ENCODE data around the gene CRELD1. TPM values are rescaled to one million over a fixed set of nuclear protein-coding genes. Genes with fewer than 3 reads are reported as not detected.

CRELD1 gene
- total RNA-seq, 1 donor from 2014 or later, result 62.7 TPM

Other genes starting within 250 kb of the CRELD1 start
- gene CPNE9, start 230.0 kb upstream of the CRELD1 start, total RNA-seq, result not detected
- 9.9 TPM for gene BRPF1, start 202.1 kb upstream of the CRELD1 start, total RNA-seq
- gene OGG1, start 183.9 kb upstream of the CRELD1 start, total RNA-seq, result 8.8 TPM
- gene CAMK1, start 163.9 kb upstream of the CRELD1 start, total RNA-seq, result 11.7 TPM
- gene TADA3, start 141.4 kb upstream of the CRELD1 start, total RNA-seq, result 45.9 TPM
- 55.3 TPM for gene ARPC4, start 140.8 kb upstream of the CRELD1 start, total RNA-seq
- 11.0 TPM for gene TTLL3, start 123.6 kb upstream of the CRELD1 start, total RNA-seq
- gene RPUSD3, start 89.8 kb upstream of the CRELD1 start, total RNA-seq, result 37.9 TPM
- gene CIDEC, start 53.6 kb upstream of the CRELD1 start, total RNA-seq, result 2.5 TPM
- 18.4 TPM for gene JAGN1, start 43.2 kb upstream of the CRELD1 start, total RNA-seq
- gene IL17RE, start 31.0 kb upstream of the CRELD1 start, total RNA-seq, result 0.45 TPM
- gene IL17RC, start 16.7 kb upstream of the CRELD1 start, total RNA-seq, result 36.0 TPM
- 0.35 TPM for gene PRRT3, start 18.6 kb downstream of the CRELD1 start, total RNA-seq
- 78.1 TPM for gene EMC3, start 53.0 kb downstream of the CRELD1 start, total RNA-seq
- gene FANCD2, start 92.6 kb downstream of the CRELD1 start, total RNA-seq, result 1.6 TPM
- not detected for gene FANCD2OS, start 174.4 kb downstream of the CRELD1 start, total RNA-seq
- gene BRK1, start 181.8 kb downstream of the CRELD1 start, total RNA-seq, result 96.2 TPM
- gene VHL, start 207.9 kb downstream of the CRELD1 start, total RNA-seq, result 11.1 TPM
- 1.3 TPM for gene IRAK2, start 231.1 kb downstream of the CRELD1 start, total RNA-seq